Heart left ventricle (tissue), 16 donors: Measurements from ENCODE around the gene ZNF579. TPM values are rescaled to one million over a fixed set of nuclear protein-coding genes. Genes with fewer than 3 reads are reported as not detected.

Experiments
- ATAC-seq, 4 donors: fragments of 200-7000 bp; cut with Tn5 transposase; one replicate each; pipeline ENCODE4 v1.9.1; 2020 to 2022; ENCODE audit warnings: moderate library complexity in 4 of 4, mild to moderate bottlenecking in 3 of 4, moderate number of reproducible peaks in 1 of 4
- DNase-seq, 5 donors: peaks; one replicate each; pipeline ENCODE4 v3.0.0-alpha.2; 2020
- H3K27ac ChIP-seq, 12 donors: fragments of 200-600 bp; sonication (generic) in 4 of 12; one replicate each; pipeline versions ENCODE4 v1.5.0 to v1.8.0; 2016 to 2022; ENCODE audit warnings: mild to moderate bottlenecking in 2 of 12
- H3K27me3 ChIP-seq, 9 donors: fragments of 200-600 bp; sonication (generic) in 2 of 9; one replicate each; pipeline versions ENCODE4 v1.5.1 to v1.8.0; 2016 to 2022; ENCODE audit warnings: mild to moderate bottlenecking in 3 of 9
- H3K36me3 ChIP-seq, 9 donors: fragments of 200-600 bp; sonication (generic) in 2 of 9; one replicate each; pipeline versions ENCODE4 v1.5.0 to v1.8.0; 2018 to 2022; ENCODE audit warnings: mild to moderate bottlenecking in 2 of 9
- H3K4me1 ChIP-seq, 12 donors: fragments of 200-600 bp; sonication (generic) in 4 of 12; one replicate each; pipeline versions ENCODE4 v1.5.0 to v1.8.0; 2016 to 2022; ENCODE audit warnings: mild to moderate bottlenecking in 3 of 12
- H3K4me3 ChIP-seq, 12 donors: fragments of 200-600 bp; sonication (generic) in 4 of 12; one replicate each; pipeline versions ENCODE4 v1.5.0 to v1.8.0; 2017 to 2022; ENCODE audit warnings: mild to moderate bottlenecking in 9 of 12, moderate library complexity in 4 of 12
- H3K9me3 ChIP-seq, 12 donors: fragments of 200-600 bp; sonication (generic) in 4 of 12; one replicate each; pipeline versions ENCODE4 v1.5.0 to v1.8.0; 2016 to 2022; ENCODE audit warnings: mild to moderate bottlenecking in 1 of 12
- CTCF ChIP-seq, 12 donors: fragments of 200-600 bp; sonication (generic) in 4 of 12; IDR thresholded peaks; one replicate each; pipeline versions ENCODE4 v1.5.0 to v1.8.0; 2018 to 2022; ENCODE audit warnings: antibody characterized with exemption in 12 of 12, mild to moderate bottlenecking in 5 of 12
- POLR2A ChIP-seq, 2 donors: fragments of 450-650 bp; IDR thresholded peaks; one replicate each; pipeline ENCODE4 v1.6.1; 2017; ENCODE audit warnings: antibody characterized with exemption in 2 of 2, mild to moderate bottlenecking in 2 of 2, moderate library complexity in 2 of 2
- WGBS, 4 donors: extraction: QIAGEN DNeasy Blood & Tissue Kit in 2 of 4; methylation state at CpG; one replicate each; pipeline versions ENCODE4 v1.1.5 to v1.1.7; 2013 to 2018; 5-methylcytosine and 5-hydroxymethylcytosine counted together
- intact Hi-C, 10 donors: fragments of 100-400 bp; cut with DNase I; formaldehyde crosslinking; loops; one replicate each; pipeline versions ENCODE4 v1.11.1 to v1.14.2; 2022
- polyA plus RNA-seq, 2 donors: library from polyadenylated mRNA; stranded (reverse); fragments of 200-250 nt; gene quantifications; one replicate each; pipeline ENCODE4 v1.2.3, GENCODE V29; 2013
- total RNA-seq, 9 donors: library from RNA; depleted of rRNA in 2 of 9; stranded (reverse); fragments of >200 nt in 2 of 9; fragmentation: NEBNext Ultra II Directional in 3 of 9; extraction: Animal tissue kit (Norgen Biotek cat#: 25700) in 3 of 9; gene quantifications; one replicate each; pipeline versions ENCODE4 v1.1.0 to v1.2.4, GENCODE V29; 2016 to 2023
- donor health status: ischemic (EF 13 %, LVEDD 7.1; RV severe dilation, severe dysfunction).
- donor health status: healthy with polysubstance abuse.
- donor health status: DM: no; HTN: yes; CAD: no.
- donor health status: DM: no; HTN: no; CAD: no.
- donor health status: ischemic (EF 25% LVEDD 6.9; RV normal size, moderate dysfunction).
- donor health status: ischemic (EF 25% LVEDD 5.7; RV mildly dilated, moderate dysfunction).
- donor health status: healthy.
- donor health status: DM: yes; HTN: yes; CAD: no.
- donor health status: ischemic (EF 35%, LVEDD 5.7; RV mildly dilated, moderate dysfunction).
- donor health status: nonischemic (EF 11% LVEDD 7.7; RV severe dilation, severe dysfunction).
- donor health status: DM: yes; HTN: yes; CAD: no.
- donor health status: PGD.
- donor health status: ischemic (EF 29% LVEDD 5.4; RV normal size, mild dysfunction).
- donor health status: nonischemic (EF 23%, LVEDD 6.1; RV moderate dilation, normal function).

Gene ZNF579
- total and polyA plus RNA-seq, 11 donors = 5.4 to 13.9 (median 9.8) TPM

GRCh38 chr19:55603115-55603514 lies 22.5 kb upstream of the ZNF579 start:
- 89 to 92% (median 90%) methylated on average over 13 to 21 of the region's 21 CpGs for WGBS, 4 donors
- Histone ChIP-seq H3K27ac (no peak overlapping the region), H3K4me3 (no peak overlapping the region), H3K27me3 (no peaks in the 10 kb centered on the region), H3K4me1 (peaks cover 4 to 46% (median 32%) of the 10 kb centered on the region in 12 donors), H3K36me3 (peaks cover 0 to 13% (median 0%) of the 10 kb centered on the region in 9 donors), H3K9me3 (no peaks in the 10 kb centered on the region)
- DNase-seq (no peak), ATAC-seq (no peak)
- TF ChIP-seq CTCF (IDR thresholded peaks at IDR 0.05) (no peak), POLR2A (IDR thresholded peaks at IDR 0.05) (no peak)
- intact Hi-C loops = loop anchor here in 1 of 10 donors (10.0 kb wide), 2 partner anchors 318 to 458 kb away; partner anchors contain the start of genes BRSK1, HSPBP1 and TNNT1

GRCh38 chr19:55602104-55603001 lies 21.7 kb upstream of the ZNF579 start:
- ATAC-seq (no peak), DNase-seq (no peak)
- Histone ChIP-seq H3K4me1 (peaks cover 4 to 41% (median 30%) of the 10 kb centered on the region in 12 donors), H3K36me3 (peaks cover 0 to 15% (median 2%) of the 10 kb centered on the region in 9 donors), H3K9me3 (no peaks in the 10 kb centered on the region), H3K4me3 (no peak overlapping the region), H3K27me3 (no peaks in the 10 kb centered on the region), H3K27ac (no peak overlapping the region)
- no peak for TF ChIP-seq POLR2A (IDR thresholded peaks at IDR 0.05)
- TF ChIP-seq CTCF (IDR thresholded peaks at IDR 0.05) = no peak
- intact Hi-C loops = loop anchor here in 1 of 10 donors (10.0 kb wide), 2 partner anchors 318 to 458 kb away; partner anchors contain the start of genes BRSK1, HSPBP1 and TNNT1
- 90 to 96% (median 92%) methylated on average over 42 to 60 of the region's 60 CpGs for WGBS, 4 donors

GRCh38 chr19:55601084-55601483 lies 20.4 kb upstream of the ZNF579 start:
- WGBS, 4 donors = 64 to 77% (median 72%) methylated on average over 4 of the region's 4 CpGs
- no peak for DNase-seq
- intact Hi-C loops = loop anchor here in 1 of 10 donors (10.0 kb wide), 2 partner anchors 316 to 456 kb away; partner anchors contain the start of genes BRSK1, HSPBP1 and TNNT1

More at GRCh38 chr19:55601084-55601483, 20.4 kb upstream of the ZNF579 start:
- H3K9me3 ChIP-seq = no peaks in the 10 kb centered on the region
- TF ChIP-seq POLR2A (IDR thresholded peaks at IDR 0.05) = no peak
- no peak for TF ChIP-seq CTCF (IDR thresholded peaks at IDR 0.05)
- peak overlapping the region; percentile 92 to 100 (median 99) for H3K27ac ChIP-seq
- peaks cover 0 to 23% (median 15%) of the 10 kb centered on the region in 9 donors for H3K36me3 ChIP-seq
- H3K4me1 ChIP-seq = peaks cover 3 to 30% (median 20%) of the 10 kb centered on the region in 12 donors
- H3K27me3 ChIP-seq = no peaks in the 10 kb centered on the region
- ATAC-seq = no peak
- H3K4me3 ChIP-seq = peak overlapping the region; percentile 62 to 99 (median 86)
